CD8-positive, alpha-beta memory T cell (primary cell): ENCODE results near the gene PRSS53. TPM values are rescaled to one million over a fixed set of nuclear protein-coding genes. Genes with fewer than 3 reads are reported as not detected.

Experiments
- CTCF ChIA-PET: fragments of 350-600 bp; sonication (Branson Sonifier 250); formaldehyde crosslinking; loops from one replicate; lab custom pipeline; 2021; ENCODE audit warnings: antibody characterized with exemption; lab: Charles Lee
- POLR2A ChIA-PET: fragments of 350-600 bp; sonication (Branson Sonifier 250); formaldehyde crosslinking; loops from one replicate; lab custom pipeline; 2021; ENCODE audit warnings: antibody characterized with exemption; lab: Charles Lee
- DNase-seq, 5 donors: peaks; one replicate each; pipeline versions ENCODE4 v3.0.0 to v3.0.0-alpha.2; 2020 to 2022; ENCODE audit warnings: mixed read lengths in 1 of 5
- H3K27ac ChIP-seq: one replicate; pipeline ENCODE4 v1.7.0; 2013; ENCODE audit warnings: low read depth, mild to moderate bottlenecking, low read length, moderate library complexity
- H3K27me3 ChIP-seq: 2 replicates; pipeline ENCODE4 v1.7.0; 2013; ENCODE audit warnings: low read length, mild to moderate bottlenecking; ENCODE audit not compliant: insufficient read depth, poor library complexity, severe bottlenecking
- H3K36me3 ChIP-seq: 2 replicates; pipeline ENCODE4 v1.7.0; 2013; ENCODE audit warnings: mild to moderate bottlenecking, low read length, moderate library complexity; ENCODE audit not compliant: insufficient read depth
- H3K4me1 ChIP-seq: 2 replicates; pipeline ENCODE4 v1.7.0; 2013; ENCODE audit warnings: mild to moderate bottlenecking, low read length, moderate library complexity; ENCODE audit not compliant: insufficient read depth
- H3K4me3 ChIP-seq: 2 replicates; pipeline ENCODE4 v1.7.0; 2013; ENCODE audit warnings: mild to moderate bottlenecking, low read length
- H3K9me3 ChIP-seq: 2 replicates; pipeline ENCODE4 v1.7.0; 2013; ENCODE audit warnings: mild to moderate bottlenecking, low read length
- H3K27ac Mint-ChIP-seq, 8 donors: one replicate each; pipeline ENCODE4 v1.8.0; 2020 to 2021; ENCODE audit warnings: mixed read lengths in 8 of 8, mild to moderate bottlenecking in 6 of 8, inconsistent platforms in 3 of 8, moderate library complexity in 3 of 8
- H3K27me3 Mint-ChIP-seq, 2 donors: one replicate each; pipeline ENCODE4 v1.8.0; 2020 to 2021; ENCODE audit warnings: mixed read lengths in 2 of 2, mild to moderate bottlenecking in 1 of 2, moderate library complexity in 1 of 2
- H3K36me3 Mint-ChIP-seq, 3 donors: one replicate each; pipeline ENCODE4 v1.8.0; 2020 to 2021; ENCODE audit warnings: mixed read lengths in 3 of 3, inconsistent platforms in 1 of 3, mild to moderate bottlenecking in 1 of 3
- H3K4me1 Mint-ChIP-seq, 3 donors: one replicate each; pipeline ENCODE4 v1.8.0; 2020 to 2021; ENCODE audit warnings: mixed read lengths in 3 of 3, inconsistent platforms in 1 of 3, mild to moderate bottlenecking in 1 of 3
- H3K4me3 Mint-ChIP-seq, 7 donors: one replicate each; pipeline ENCODE4 v1.8.0; 2020 to 2021; ENCODE audit warnings: mixed read lengths in 7 of 7, mild to moderate bottlenecking in 6 of 7, moderate library complexity in 4 of 7, inconsistent platforms in 2 of 7
- H3K9me3 Mint-ChIP-seq, 5 donors: one replicate each; pipeline ENCODE4 v1.8.0; 2020 to 2022; ENCODE audit warnings: mixed read lengths in 5 of 5, mild to moderate bottlenecking in 3 of 5, moderate library complexity in 2 of 5, inconsistent platforms in 1 of 5
- polyA plus RNA-seq: library from polyadenylated mRNA; unstranded; fragments of 300-500 nt; fragmentation: Illumina TruSeq; gene quantifications from one replicate; pipeline ENCODE4 v1.2.3, GENCODE V29; 2021
- total RNA-seq, 2 experiments: library from RNA; stranded (reverse); gene quantifications; one replicate each; pipeline ENCODE4 v1.2.3, GENCODE V29; 2021

The PRSS53 gene
- total and polyA plus RNA-seq, 3 experiments from 2014 or later = 0.59 to 4.6 (median 3.3) TPM

- H3K36me3 ChIP-seq = peaks cover 10% of the 10 kb centered on the region
- POLR2A ChIA-PET = no interaction called here
- H3K36me3 Mint-ChIP-seq = peaks cover 0 to 55% (median 2%) of the 10 kb centered on the region in 3 donors
Measured at GRCh38 chr16:31087971-31088370, 772 bp downstream of the PRSS53 start.

GRCh38 chr16:31087481-31087880 lies 1.3 kb downstream of the PRSS53 start:
- H3K27ac Mint-ChIP-seq = peak overlapping the region in 1 of 8 donors; percentile 15
- Histone ChIP-seq H3K27me3 (no peaks in the 10 kb centered on the region), H3K27ac (no peak overlapping the region), H3K4me1 (no peaks in the 10 kb centered on the region), H3K4me3 (no peak overlapping the region), H3K36me3 (peaks cover 10% of the 10 kb centered on the region), H3K9me3 (no peaks in the 10 kb centered on the region)
- no peak overlapping the region for H3K4me3 Mint-ChIP-seq
- H3K9me3 Mint-ChIP-seq = no peaks in the 10 kb centered on the region
- ChIA-PET POLR2A (no interaction called here), CTCF (interaction anchor here (1.5 kb wide), 1 partner anchor 134 kb away, joined by 3 read pairs; no protein-coding TSS in a partner anchor)
- H3K27me3 Mint-ChIP-seq = no peaks in the 10 kb centered on the region
- peaks cover 0 to 58% (median 2%) of the 10 kb centered on the region in 3 donors for H3K36me3 Mint-ChIP-seq
- DNase-seq = no peak
- peaks cover 2 to 11% (median 2%) of the 10 kb centered on the region in 3 donors for H3K4me1 Mint-ChIP-seq

More at GRCh38 chr16:31087971-31088370, 772 bp downstream of the PRSS53 start:
- no peak for DNase-seq
- Histone ChIP-seq H3K27me3 (no peaks in the 10 kb centered on the region), H3K27ac (no peak overlapping the region), H3K4me1 (no peaks in the 10 kb centered on the region), H3K4me3 (no peak overlapping the region), H3K9me3 (no peaks in the 10 kb centered on the region)
- CTCF ChIA-PET = interaction anchor here (0.6 to 1.5 kb wide), 2 partner anchors 134 to 146 kb away, joined by 3 read pairs; no protein-coding TSS in a partner anchor
- Mint-ChIP-seq H3K27ac (peak overlapping the region in 1 of 8 donors; percentile 65), H3K4me3 (no peak overlapping the region), H3K9me3 (no peaks in the 10 kb centered on the region), H3K4me1 (peaks cover 4 to 15% (median 4%) of the 10 kb centered on the region in 3 donors), H3K27me3 (no peaks in the 10 kb centered on the region)

GRCh38 chr16:31086629-31086906 lies 2.2 kb downstream of the PRSS53 start:
- H3K27me3 ChIP-seq = no peaks in the 10 kb centered on the region
- Mint-ChIP-seq H3K9me3 (no peaks in the 10 kb centered on the region), H3K4me1 (peaks cover 3 to 18% (median 6%) of the 10 kb centered on the region in 3 donors), H3K4me3 (no peak overlapping the region), H3K27me3 (no peaks in the 10 kb centered on the region), H3K36me3 (peaks cover 0 to 65% (median 2%) of the 10 kb centered on the region in 3 donors), H3K27ac (no peak overlapping the region)
- no peaks in the 10 kb centered on the region for H3K4me1 ChIP-seq
- DNase-seq = no peak
- H3K36me3 ChIP-seq = peaks cover 10% of the 10 kb centered on the region
- no peak overlapping the region for H3K4me3 ChIP-seq
- no peak overlapping the region for H3K27ac ChIP-seq
- no peaks in the 10 kb centered on the region for H3K9me3 ChIP-seq
- CTCF ChIA-PET = no interaction called here
- POLR2A ChIA-PET = no interaction called here

GRCh38 chr16:31085873-31086628 lies 2.7 kb downstream of the PRSS53 start:
- H3K27ac ChIP-seq = no peak overlapping the region
- peaks cover 9% of the 10 kb centered on the region for H3K36me3 ChIP-seq
- H3K27me3 Mint-ChIP-seq = no peaks in the 10 kb centered on the region
- ChIA-PET POLR2A (no interaction called here), CTCF (no interaction called here)
- peaks cover 3 to 18% (median 6%) of the 10 kb centered on the region in 3 donors for H3K4me1 Mint-ChIP-seq
- peak in 1 of 5 donors; percentile 43 for DNase-seq
- H3K9me3 Mint-ChIP-seq = no peaks in the 10 kb centered on the region
- peak overlapping the region in 4 of 8 donors; percentile 2 to 88 (median 50) for H3K27ac Mint-ChIP-seq
- H3K9me3 ChIP-seq = no peaks in the 10 kb centered on the region
- no peaks in the 10 kb centered on the region for H3K27me3 ChIP-seq
- no peak overlapping the region for H3K4me3 Mint-ChIP-seq
- H3K4me1 ChIP-seq = no peaks in the 10 kb centered on the region
- no peak overlapping the region for H3K4me3 ChIP-seq
- peaks cover 0 to 63% (median 2%) of the 10 kb centered on the region in 3 donors for H3K36me3 Mint-ChIP-seq

GRCh38 chr16:31085411-31085810 lies 3.3 kb downstream of the PRSS53 start:
- ChIA-PET CTCF (no interaction called here), POLR2A (no interaction called here)
- Histone ChIP-seq H3K27ac (no peak overlapping the region), H3K36me3 (peaks cover 2% of the 10 kb centered on the region), H3K27me3 (no peaks in the 10 kb centered on the region), H3K9me3 (no peaks in the 10 kb centered on the region), H3K4me1 (no peaks in the 10 kb centered on the region), H3K4me3 (no peak overlapping the region)
- H3K27me3 Mint-ChIP-seq = no peaks in the 10 kb centered on the region
- H3K27ac Mint-ChIP-seq = peak overlapping the region in 3 of 8 donors; percentile 9 to 69 (median 60)
- H3K36me3 Mint-ChIP-seq = peaks cover 0 to 63% (median 2%) of the 10 kb centered on the region in 3 donors
- H3K4me1 Mint-ChIP-seq = peaks cover 3 to 24% (median 6%) of the 10 kb centered on the region in 3 donors
- peak in 1 of 5 donors; percentile 30 for DNase-seq
- no peaks in the 10 kb centered on the region for H3K9me3 Mint-ChIP-seq
- H3K4me3 Mint-ChIP-seq = no peak overlapping the region

GRCh38 chr16:31084584-31085302 lies 4.0 kb downstream of the PRSS53 start:
- Histone ChIP-seq H3K27ac (no peak overlapping the region), H3K4me1 (no peaks in the 10 kb centered on the region), H3K9me3 (no peaks in the 10 kb centered on the region), H3K4me3 (no peak overlapping the region), H3K27me3 (no peaks in the 10 kb centered on the region), H3K36me3 (no peaks in the 10 kb centered on the region)
- ChIA-PET CTCF (interaction anchor here (1.5 kb wide), 1 partner anchor 16 kb away, joined by 3 read pairs; no protein-coding TSS in a partner anchor), POLR2A (no interaction called here)
- DNase-seq = peak in 1 of 5 donors; percentile 43
- H3K4me3 Mint-ChIP-seq = no peak overlapping the region
- no peaks in the 10 kb centered on the region for H3K27me3 Mint-ChIP-seq
- no peaks in the 10 kb centered on the region for H3K9me3 Mint-ChIP-seq
- peak overlapping the region in 1 of 8 donors; percentile 9 for H3K27ac Mint-ChIP-seq
- peaks cover 3 to 24% (median 6%) of the 10 kb centered on the region in 3 donors for H3K4me1 Mint-ChIP-seq
- H3K36me3 Mint-ChIP-seq = peaks cover 0 to 66% (median 2%) of the 10 kb centered on the region in 3 donors

GRCh38 chr16:31083981-31084380 lies 4.8 kb downstream of the PRSS53 start:
- no peaks in the 10 kb centered on the region for H3K9me3 ChIP-seq
- Mint-ChIP-seq H3K36me3 (peaks cover 0 to 67% (median 4%) of the 10 kb centered on the region in 3 donors), H3K4me3 (no peak overlapping the region), H3K4me1 (peaks cover 3 to 29% (median 6%) of the 10 kb centered on the region in 3 donors), H3K27me3 (no peaks in the 10 kb centered on the region), H3K9me3 (no peaks in the 10 kb centered on the region), H3K27ac (peak overlapping the region in 1 of 8 donors; percentile 50)
- no peak overlapping the region for H3K27ac ChIP-seq
- no peak overlapping the region for H3K4me3 ChIP-seq
- CTCF ChIA-PET = interaction anchor here (1.5 kb wide), 1 partner anchor 17 kb away, joined by 3 read pairs; no protein-coding TSS in a partner anchor
- POLR2A ChIA-PET = no interaction called here
- no peaks in the 10 kb centered on the region for H3K4me1 ChIP-seq
- H3K27me3 ChIP-seq = no peaks in the 10 kb centered on the region
- peak in 1 of 5 donors; percentile 33 for DNase-seq
- H3K36me3 ChIP-seq = peaks cover 4% of the 10 kb centered on the region
